HepG2 (cell line): ENCODE data around the gene S1PR2. TPM values are rescaled to one million over a fixed set of nuclear protein-coding genes. Genes with fewer than 3 reads are reported as not detected.

ENCODE experiments used
- ATAC-seq: fragments of 200-7000 bp; cut with Tn5 transposase; 3 replicates; pipeline ENCODE4 v1.9.1; 2020; ENCODE audit warnings: mild to moderate bottlenecking, moderate library complexity
- BruUV-seq: library from RNA; stranded (reverse); fragments of 400-500 nt; replicated peaks from 2 replicates; lab custom pipeline; 2021; lab: Mats Ljungman, UMichigan
- CTCF ChIA-PET: fragments of 300-600 bp; formaldehyde crosslinking; extraction: SDS; loops from one replicate; lab custom pipeline; 2021; ENCODE audit warnings: low total read pairs, inconsistent platforms, low intra/inter-chr PET ratio; lab: Yijun Ruan, JAX
- POLR2A ChIA-PET: fragments of 350-600 bp; sonication (Branson Sonifier 250); formaldehyde crosslinking; loops from one replicate; lab custom pipeline; 2020; ENCODE audit warnings: antibody characterized with exemption, inconsistent platforms; lab: Yijun Ruan, JAX
- DNase-seq: peaks from one replicate; pipeline ENCODE4 v3.0.0-alpha.2; 2015; ENCODE audit warnings: low spot score
- FAIRE-seq: peaks from 3 replicates; lab custom pipeline; 2011; peaks lifted over from hg19 to GRCh38; lab: Jason Lieb, UNC
- H2AFZ ChIP-seq: one replicate; pipeline ENCODE4 v1.6.1; 2011; ENCODE audit warnings: low read length, inconsistent platforms
- H3K27ac ChIP-seq: fragments of 300-600 bp; 3 replicates; pipeline ENCODE4 v1.8.0; 2011; ENCODE audit warnings: mixed run types, mild to moderate bottlenecking, mixed read lengths, low read length, inconsistent platforms; ENCODE audit not compliant: insufficient read depth; ENCODE audit errors: extremely low read length
- H3K27me3 ChIP-seq, 2 experiments: fragments of 200-600 bp in 1 of 2; 2 replicates in 1 of 2; 3 replicates in 1 of 2; pipeline versions ENCODE4 v1.6.0 to v1.8.0; 2011; ENCODE audit warnings: low read length in 2 of 2, mild to moderate bottlenecking in 2 of 2, moderate library complexity in 2 of 2, inconsistent platforms in 1 of 2; ENCODE audit not compliant: insufficient read depth in 2 of 2, control insufficient read depth in 1 of 2
- H3K36me3 ChIP-seq, 2 experiments: fragments of 200-600 bp in 1 of 2; replicated peaks in 1 of 2; 2 replicates in 1 of 2; 3 replicates in 1 of 2; pipeline versions ENCODE4 v1.5.1 to v1.8.0; 2011; ENCODE audit warnings: low read length in 2 of 2, inconsistent platforms in 1 of 2; ENCODE audit not compliant: insufficient read depth in 2 of 2, control insufficient read depth in 1 of 2
- H3K4me1 ChIP-seq: 2 replicates; pipeline ENCODE4 v1.5.1; 2012; ENCODE audit warnings: low read length, inconsistent platforms; ENCODE audit not compliant: insufficient read depth
- H3K4me2 ChIP-seq: 2 replicates; pipeline ENCODE4 v1.6.0; 2011; ENCODE audit warnings: low read depth, low read length, inconsistent platforms
- H3K4me3 ChIP-seq, 3 experiments: fragments of 200-600 bp in 1 of 3; sonication (generic), shearing (Covaris generic) in 1 of 3; replicated peaks in 1 of 3; 2 replicates each; pipeline ENCODE4 v1.5.1; 2011 to 2016; ENCODE audit warnings: low read length in 3 of 3, inconsistent platforms in 2 of 3, low read depth in 2 of 3, mild to moderate bottlenecking in 2 of 3, control low read depth in 1 of 3, mixed read lengths in 1 of 3; ENCODE audit not compliant: insufficient read depth in 1 of 3
- H3K79me2 ChIP-seq: one replicate; pipeline ENCODE4 v1.6.1; 2011; ENCODE audit warnings: low read length, inconsistent platforms; ENCODE audit not compliant: insufficient read depth
- H3K9ac ChIP-seq: 2 replicates; pipeline ENCODE4 v1.6.0; 2011; ENCODE audit warnings: mild to moderate bottlenecking, low read depth, low read length, inconsistent platforms; ENCODE audit not compliant: insufficient read depth
- H3K9me3 ChIP-seq: 2 replicates; pipeline ENCODE4 v1.5.1; 2012; ENCODE audit warnings: mild to moderate bottlenecking, low read length
- H4K20me1 ChIP-seq: 2 replicates; pipeline ENCODE4 v1.6.0; 2011; ENCODE audit warnings: inconsistent platforms, mild to moderate bottlenecking, low read length, moderate library complexity; ENCODE audit not compliant: insufficient read depth
- GFI1 ChIP-seq: sonication (generic); formaldehyde crosslinking; IDR thresholded peaks from 2 replicates; pipeline ENCODE4 v1.5.0; 2020; ENCODE audit warnings: missing genetic modification reagents, mild to moderate bottlenecking, borderline replicate concordance
- MEF2D ChIP-seq: sonication (generic); formaldehyde crosslinking; IDR thresholded peaks from 2 replicates; pipeline ENCODE4 v1.5.1; 2020; ENCODE audit warnings: mild to moderate bottlenecking, missing genetic modification reagents
- NFIB ChIP-seq: sonication (generic); formaldehyde crosslinking; IDR thresholded peaks from 2 replicates; pipeline ENCODE4 v1.9.0; 2021; ENCODE audit warnings: missing genetic modification reagents, mild to moderate bottlenecking, borderline replicate concordance
- NFYC ChIP-seq: IDR thresholded peaks from 2 replicates; pipeline ENCODE4 v1.6.1; 2016; ENCODE audit warnings: missing genetic modification reagents, missing compliant biosample characterization
- PCBP1 ChIP-seq: fragments of 200-400 bp; formaldehyde crosslinking; IDR thresholded peaks from 2 replicates; pipeline ENCODE4 v1.6.1; 2017; ENCODE audit warnings: mild to moderate bottlenecking, low read depth, low read length, borderline replicate concordance
- PHF8 ChIP-seq: sonication (generic); formaldehyde crosslinking; IDR thresholded peaks from 2 replicates; pipeline ENCODE4 v1.5.0; 2020; ENCODE audit warnings: missing genetic modification reagents
- WIZ ChIP-seq: sonication (generic); formaldehyde crosslinking; IDR thresholded peaks from 2 replicates; pipeline ENCODE4 v1.5.1; 2020; ENCODE audit warnings: mild to moderate bottlenecking, missing genetic modification reagents
- ZKSCAN8 ChIP-seq: IDR thresholded peaks from 2 replicates; pipeline ENCODE4 v1.6.1; 2016; ENCODE audit warnings: borderline replicate concordance, missing genetic modification reagents, missing compliant biosample characterization
- ZNF101 ChIP-seq: sonication (generic); formaldehyde crosslinking; IDR thresholded peaks from 2 replicates; pipeline ENCODE4 v1.4.0; 2020; ENCODE audit warnings: mild to moderate bottlenecking, low read depth, missing genetic modification reagents, borderline replicate concordance
- ZNF335 ChIP-seq: sonication (generic); formaldehyde crosslinking; IDR thresholded peaks from 2 replicates; pipeline ENCODE4 v1.4.0; 2020; ENCODE audit warnings: missing genetic modification reagents
- ZNF33A ChIP-seq: sonication (generic); formaldehyde crosslinking; IDR thresholded peaks from 2 replicates; pipeline ENCODE4 v1.5.1; 2020; ENCODE audit warnings: missing genetic modification reagents, mild to moderate bottlenecking, moderate library complexity, borderline replicate concordance
- WGBS: methylation state at CpG from one replicate; pipeline ENCODE4 v1.1.6; 2017; ENCODE audit warnings: low lambda C conversion rate; 5-methylcytosine and 5-hydroxymethylcytosine counted together
- in situ Hi-C: cut with HindIII; loops from 2 replicates; pipeline ENCODE4 v1.10.0; 2017; ENCODE audit warnings: low pct_unique_long_range_greater_than_20kb; ENCODE audit not compliant: extremely low pct_ligation_motif_present
- intact Hi-C: fragments of 100-400 bp; cut with micrococcal nuclease; formaldehyde crosslinking; loops from one replicate; pipeline ENCODE4 v1.10.0; 2022; ENCODE audit not compliant: unreplicated experiment
- polyA plus RNA-seq, 8 experiments: library from polyadenylated mRNA; depleted of rRNA in 3 of 8; stranded (reverse) in 7 of 8; unstranded in 1 of 8; fragments of >200 nt; fragmentation: Illumina TruSeq in 4 of 8; extraction: Trizol in 4 of 8; gene quantifications; 2 replicates each; pipeline versions ENCODE4 v1.2.1 to v1.2.3, GENCODE V29; 2011 to 2016; ENCODE audit warnings: low read depth in 4 of 8, missing spikeins in 1 of 8, mixed read lengths in 1 of 8; ENCODE audit not compliant: insufficient read depth in 1 of 8
- total RNA-seq, 5 experiments: library from RNA; depleted of rRNA; stranded (reverse); fragments of >200 nt; fragmentation: Illumina TruSeq; extraction: Trizol; gene quantifications; 2 replicates each; pipeline ENCODE4 v1.2.3, GENCODE V29; 2016; ENCODE audit warnings: low read depth in 1 of 5
- TF ChIP-seq, protein P1 (sequence below): sonication (generic); formaldehyde crosslinking; IDR thresholded peaks from 2 replicates; pipeline ENCODE4 v1.5.1; 2020; ENCODE audit warnings: missing genetic modification reagents, mild to moderate bottlenecking, borderline replicate concordance
- TF ChIP-seq, protein P2 (sequence below): sonication (generic); formaldehyde crosslinking; IDR thresholded peaks from 2 replicates; pipeline ENCODE4 v1.5.0; 2020; ENCODE audit warnings: mild to moderate bottlenecking, missing genetic modification reagents, moderate library complexity

The S1PR2 gene
- total and polyA plus RNA-seq, 2 of the 13 experiments (the other 11 are each of a cell fraction or from before 2014, with no cell fraction given), result 0.91 to 1.3 TPM

DNA sequence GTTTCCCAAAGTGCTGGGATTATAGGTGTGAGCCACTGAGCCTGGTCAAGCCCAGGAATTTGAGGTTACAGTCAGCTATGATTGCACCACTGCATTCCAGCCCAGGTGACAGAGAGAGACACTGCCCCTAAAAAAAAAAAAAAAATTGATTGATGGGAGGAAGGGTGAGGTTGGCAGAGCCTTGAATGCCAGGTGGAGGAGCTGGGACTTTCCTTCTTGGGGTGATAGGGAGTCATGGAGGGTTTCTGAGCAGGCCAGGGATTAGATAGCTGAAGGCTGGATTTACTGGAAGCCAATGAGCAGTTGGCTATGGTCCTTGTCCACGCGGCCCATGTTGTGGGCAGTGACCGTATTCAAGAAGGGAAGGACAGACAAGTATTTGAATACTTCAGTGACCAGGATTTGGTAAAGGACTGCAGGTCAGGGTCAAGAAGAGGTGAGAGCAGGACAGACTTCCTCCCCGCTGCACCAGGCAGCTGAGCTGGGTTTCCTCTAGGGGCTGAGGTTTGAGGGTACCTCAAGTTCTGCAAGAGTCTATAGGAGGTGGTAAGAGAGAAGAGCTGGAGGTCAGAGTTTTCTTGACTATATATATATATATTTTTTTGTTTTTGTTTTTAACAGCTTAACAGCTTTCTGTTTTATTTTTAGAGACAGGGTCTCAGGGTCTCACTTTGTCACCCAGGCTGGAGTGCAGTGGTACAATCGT, 48.8 kb upstream of the S1PR2 start:
- Histone ChIP-seq H4K20me1 (peaks cover 3% of the 10 kb centered on the region; the same call in 1 of the 2 replicates), H3K9ac (no peak overlapping the region), H3K4me2 (no peak overlapping the region), H3K27me3 (no peaks in the 10 kb centered on the region), H3K36me3 (peaks cover 21 to 46% of the 10 kb centered on the region in 2 experiments; a peak in 4 of 5 replicates)
- no peak for TF ChIP-seq ZKSCAN8
- TF ChIP-seq PHF8 (CRISPR knock-in tag), result no peak
- TF ChIP-seq, protein P1, sequence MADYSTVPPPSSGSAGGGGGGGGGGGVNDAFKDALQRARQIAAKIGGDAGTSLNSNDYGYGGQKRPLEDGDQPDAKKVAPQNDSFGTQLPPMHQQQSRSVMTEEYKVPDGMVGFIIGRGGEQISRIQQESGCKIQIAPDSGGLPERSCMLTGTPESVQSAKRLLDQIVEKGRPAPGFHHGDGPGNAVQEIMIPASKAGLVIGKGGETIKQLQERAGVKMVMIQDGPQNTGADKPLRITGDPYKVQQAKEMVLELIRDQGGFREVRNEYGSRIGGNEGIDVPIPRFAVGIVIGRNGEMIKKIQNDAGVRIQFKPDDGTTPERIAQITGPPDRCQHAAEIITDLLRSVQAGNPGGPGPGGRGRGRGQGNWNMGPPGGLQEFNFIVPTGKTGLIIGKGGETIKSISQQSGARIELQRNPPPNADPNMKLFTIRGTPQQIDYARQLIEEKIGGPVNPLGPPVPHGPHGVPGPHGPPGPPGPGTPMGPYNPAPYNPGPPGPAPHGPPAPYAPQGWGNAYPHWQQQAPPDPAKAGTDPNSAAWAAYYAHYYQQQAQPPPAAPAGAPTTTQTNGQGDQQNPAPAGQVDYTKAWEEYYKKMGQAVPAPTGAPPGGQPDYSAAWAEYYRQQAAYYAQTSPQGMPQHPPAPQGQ (CRISPR knock-in tag), result no peak
- TF ChIP-seq, protein P2, sequence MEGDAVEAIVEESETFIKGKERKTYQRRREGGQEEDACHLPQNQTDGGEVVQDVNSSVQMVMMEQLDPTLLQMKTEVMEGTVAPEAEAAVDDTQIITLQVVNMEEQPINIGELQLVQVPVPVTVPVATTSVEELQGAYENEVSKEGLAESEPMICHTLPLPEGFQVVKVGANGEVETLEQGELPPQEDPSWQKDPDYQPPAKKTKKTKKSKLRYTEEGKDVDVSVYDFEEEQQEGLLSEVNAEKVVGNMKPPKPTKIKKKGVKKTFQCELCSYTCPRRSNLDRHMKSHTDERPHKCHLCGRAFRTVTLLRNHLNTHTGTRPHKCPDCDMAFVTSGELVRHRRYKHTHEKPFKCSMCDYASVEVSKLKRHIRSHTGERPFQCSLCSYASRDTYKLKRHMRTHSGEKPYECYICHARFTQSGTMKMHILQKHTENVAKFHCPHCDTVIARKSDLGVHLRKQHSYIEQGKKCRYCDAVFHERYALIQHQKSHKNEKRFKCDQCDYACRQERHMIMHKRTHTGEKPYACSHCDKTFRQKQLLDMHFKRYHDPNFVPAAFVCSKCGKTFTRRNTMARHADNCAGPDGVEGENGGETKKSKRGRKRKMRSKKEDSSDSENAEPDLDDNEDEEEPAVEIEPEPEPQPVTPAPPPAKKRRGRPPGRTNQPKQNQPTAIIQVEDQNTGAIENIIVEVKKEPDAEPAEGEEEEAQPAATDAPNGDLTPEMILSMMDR (CRISPR knock-in tag), result no peak
- TF ChIP-seq MEF2D (CRISPR knock-in tag), result no peak
- no peak for TF ChIP-seq GFI1 (CRISPR knock-in tag)
- TF ChIP-seq ZNF33A (CRISPR knock-in tag), result no peak
- no peak for TF ChIP-seq ZNF101 (CRISPR knock-in tag)
- no peak for TF ChIP-seq WIZ (CRISPR knock-in tag)
- no peak for TF ChIP-seq ZNF335 (CRISPR knock-in tag)
- TF ChIP-seq PCBP1, result no peak
- TF ChIP-seq NFYC (CRISPR knock-in tag), result no peak
- TF ChIP-seq NFIB (CRISPR knock-in tag), result no peak
- TF ChIP-seq, all 625 proteins: peak for 0
- in situ Hi-C loops (no loop called here), intact Hi-C loops (no loop called here)
- Histone ChIP-seq H2AFZ (no peak overlapping the region), H3K4me1 (no peaks in the 10 kb centered on the region), H3K27ac (no peak overlapping the region), H3K9me3 (no peaks in the 10 kb centered on the region), H3K79me2 (no peaks in the 10 kb centered on the region), H3K4me3 (no peak overlapping the region)
- FAIRE-seq (no peak), ATAC-seq (no peak), DNase-seq (no peak)
- ChIA-PET CTCF (no interaction called here), POLR2A (interaction anchor here (0.8 to 3.3 kb wide), 3 partner anchors 9 to 11 kb away, joined by 4 to 23 read pairs (median 8); partner anchors contain the start of genes ICAM1 and ICAM5)
- BruUV-seq, result no TSS peak
- WGBS, result over 99% methylated on average over 5 of the region's 5 CpGs
